IPS-NIHi7 (cell line): Measurements from ENCODE around the gene RGCC.

Experiments
- DNase-seq: peaks from one replicate; pipeline ENCODE4 v3.0.0; 2012; ENCODE audit warnings: mixed read lengths; ENCODE audit errors: extremely low spot score

The RGCC gene

DNA sequence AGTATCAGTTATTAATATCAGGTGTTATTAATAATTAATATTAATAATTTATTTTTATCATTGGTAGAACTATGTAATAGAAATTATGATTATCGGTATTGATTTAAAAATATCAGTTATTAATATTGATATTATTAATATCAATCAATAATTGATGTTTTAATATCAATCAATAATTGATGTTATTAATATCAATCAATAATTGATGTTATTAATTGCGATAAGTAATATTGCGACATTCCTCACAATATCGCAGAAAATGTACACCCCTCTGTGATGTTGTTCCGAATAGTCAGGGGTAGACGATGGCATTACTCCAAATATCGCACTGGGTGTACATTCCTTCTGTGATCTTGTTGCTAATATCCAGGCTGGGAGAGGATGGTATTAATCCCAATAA is 3.7 kb upstream of the RGCC start:
- DNase-seq: no peak

GRCh38 chr13:41454170-41454569 is 3.2 kb upstream of the RGCC start:
- DNase-seq: no peak

DNA sequence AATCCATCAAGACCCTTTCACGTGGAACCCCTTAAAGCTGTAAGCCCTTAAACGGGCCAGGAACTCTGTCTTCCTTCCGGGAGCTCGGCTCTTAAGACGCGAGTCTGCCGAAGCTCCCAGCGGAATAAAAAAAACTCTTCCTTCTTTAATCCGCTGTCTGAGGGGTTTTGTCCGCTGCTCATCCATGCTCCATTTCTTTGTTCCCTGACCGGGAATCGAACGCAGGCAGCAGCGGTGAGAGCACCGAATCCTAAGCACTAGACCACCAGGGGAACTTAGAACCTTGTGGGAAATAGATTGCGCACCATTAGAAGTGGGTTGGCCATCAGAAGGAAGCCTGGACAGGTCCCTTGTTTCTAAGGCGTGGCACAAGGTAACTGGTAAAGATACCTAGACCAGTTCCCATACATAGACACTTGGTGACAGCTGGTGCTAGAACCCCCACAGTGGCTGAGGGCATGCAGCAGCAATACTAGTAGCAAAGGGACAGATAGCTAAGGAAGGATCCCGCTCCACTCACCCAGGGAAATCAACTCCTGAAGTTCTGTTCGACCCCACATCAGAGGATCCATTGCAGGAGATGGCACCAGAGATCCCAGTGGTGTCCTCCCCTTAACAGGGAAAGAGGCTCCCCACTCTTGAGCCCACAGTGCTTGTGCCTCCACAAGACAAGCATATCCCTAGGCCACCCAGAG is 1.5 kb upstream of the RGCC start:
- no peak for DNase-seq

- no peak for DNase-seq
These were observed 338 bp downstream of the RGCC start for GRCh38 chr13:41457589-41458186.

GRCh38 chr13:41458187-41458760 is 924 bp downstream of the RGCC start:
- peak; percentile 44 for DNase-seq

GRCh38 chr13:41458761-41459431 is 1.5 kb downstream of the RGCC start:
- peak; percentile 56 for DNase-seq

GRCh38 chr13:41459432-41460073 is 2.2 kb downstream of the RGCC start:
- DNase-seq: no peak

DNA sequence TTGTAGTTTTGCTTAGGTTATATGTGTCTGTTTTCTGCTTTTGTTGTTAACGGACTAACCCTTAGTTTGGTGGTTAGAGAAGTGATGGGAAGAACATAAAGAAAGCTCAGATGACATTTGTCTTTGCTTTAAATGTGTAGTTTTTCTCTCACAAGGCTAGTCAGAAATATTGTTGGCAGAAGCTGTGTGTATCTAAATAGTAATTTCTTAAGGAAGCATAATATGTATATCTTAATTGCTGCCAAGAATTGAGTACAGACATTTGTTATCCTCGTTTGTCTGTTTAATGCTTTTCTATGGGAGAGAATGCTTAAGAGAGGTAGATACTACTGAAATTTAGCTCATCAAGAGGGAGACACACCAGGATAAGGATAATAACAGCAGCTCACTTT is 2.7 kb downstream of the RGCC start:
- no peak for DNase-seq

DNA sequence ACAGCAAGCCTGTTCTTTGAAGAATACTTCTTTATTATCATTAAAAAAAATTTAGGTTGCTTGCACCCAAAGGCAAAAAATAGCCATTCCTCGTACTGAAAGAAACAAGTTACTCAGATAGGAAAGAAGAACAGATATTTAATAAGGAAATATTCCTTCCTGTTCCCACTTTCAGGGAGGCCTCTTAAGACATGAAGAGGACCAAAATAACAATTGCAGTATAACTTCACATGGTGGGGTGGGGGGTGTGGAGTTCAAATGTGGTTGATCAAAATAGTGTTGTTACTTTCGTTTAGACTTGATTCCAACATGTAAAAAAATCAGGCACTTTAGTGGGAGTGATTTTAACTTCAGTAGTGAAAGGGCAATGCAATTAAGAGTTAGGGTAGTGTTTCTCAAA is 3.6 kb downstream of the RGCC start:
- no peak for DNase-seq

DNA sequence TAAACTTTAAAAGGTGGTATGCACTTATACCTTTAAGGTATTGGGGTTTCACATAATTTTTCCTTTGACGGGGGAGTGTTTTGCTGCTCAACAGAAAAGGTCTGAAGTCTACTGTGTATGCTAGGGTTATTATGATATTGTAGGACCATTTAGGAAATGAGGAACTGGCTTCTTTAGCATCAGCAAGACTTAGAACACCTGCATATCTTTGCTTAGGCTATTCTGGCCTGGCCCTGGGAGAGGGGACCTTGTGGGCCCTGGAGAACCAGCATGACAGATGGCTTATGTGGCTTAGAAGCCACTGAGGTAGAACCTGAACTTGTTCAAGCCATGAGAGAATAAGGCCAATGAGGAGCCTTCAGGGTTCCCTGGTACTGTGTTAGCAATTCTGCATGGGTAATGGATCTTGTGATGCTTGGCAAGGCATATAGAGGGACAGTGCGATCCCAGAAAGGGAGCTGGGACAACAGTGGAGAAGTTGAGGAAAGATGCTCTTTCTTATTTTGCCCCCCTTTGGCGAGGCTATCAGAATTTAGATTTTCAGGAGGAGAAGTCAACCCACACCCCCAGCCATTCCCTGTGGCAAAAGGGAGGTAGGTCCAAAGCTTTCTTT is 4.3 kb downstream of the RGCC start:
- no peak for DNase-seq

DNA sequence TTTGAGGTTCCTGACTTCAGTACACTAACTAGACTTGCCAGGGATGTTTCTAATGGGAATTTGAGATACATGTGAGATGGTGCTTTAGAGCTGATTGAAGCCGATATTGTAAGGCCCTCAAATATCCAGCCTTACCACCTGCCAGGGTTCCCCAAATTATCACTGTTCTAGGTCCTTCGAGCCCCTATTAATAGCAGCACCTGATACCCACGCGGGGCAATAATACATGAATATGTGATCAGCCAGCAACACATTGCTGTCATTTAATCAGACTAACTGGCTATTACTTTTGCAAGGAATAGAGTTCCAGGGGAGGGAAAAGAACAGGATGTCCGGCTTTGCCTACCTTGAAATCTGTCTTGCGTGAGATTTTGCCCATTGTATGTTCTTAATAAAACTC is 5.1 kb downstream of the RGCC start:
- no peak for DNase-seq

- DNase-seq: no peak
These were observed 6.7 kb downstream of the RGCC start for GRCh38 chr13:41463838-41464602.

GRCh38 chr13:41465241-41465847 is 8.0 kb downstream of the RGCC start:
- no peak for DNase-seq

GRCh38 chr13:41465898-41466320 is 8.6 kb downstream of the RGCC start:
- no peak for DNase-seq

DNA sequence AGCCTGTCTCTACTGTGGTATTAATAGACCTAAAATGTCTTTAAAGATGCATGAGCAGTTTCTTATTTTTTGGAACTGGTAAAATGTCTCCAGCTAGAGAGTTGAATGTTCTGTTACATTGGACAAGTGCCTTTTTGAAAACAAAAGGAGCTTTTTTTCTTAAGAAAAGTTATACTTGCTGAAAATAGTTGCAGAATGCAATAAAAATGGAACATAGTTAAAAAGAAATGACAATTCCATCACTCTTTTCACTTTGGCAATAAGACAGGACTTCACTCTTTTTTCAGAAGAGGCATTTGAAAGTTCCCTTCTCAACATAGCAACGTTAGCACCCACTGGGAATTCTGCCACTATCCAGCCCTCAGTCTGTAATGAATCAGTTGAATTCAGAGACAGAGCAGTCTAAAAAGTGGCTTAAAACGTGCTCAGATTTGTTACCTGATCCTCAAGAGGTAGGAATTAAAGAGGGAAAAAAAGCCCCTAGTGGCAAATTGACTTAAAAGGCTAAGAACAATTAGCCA is 10.1 kb downstream of the RGCC start:
- DNase-seq: no peak

DNA sequence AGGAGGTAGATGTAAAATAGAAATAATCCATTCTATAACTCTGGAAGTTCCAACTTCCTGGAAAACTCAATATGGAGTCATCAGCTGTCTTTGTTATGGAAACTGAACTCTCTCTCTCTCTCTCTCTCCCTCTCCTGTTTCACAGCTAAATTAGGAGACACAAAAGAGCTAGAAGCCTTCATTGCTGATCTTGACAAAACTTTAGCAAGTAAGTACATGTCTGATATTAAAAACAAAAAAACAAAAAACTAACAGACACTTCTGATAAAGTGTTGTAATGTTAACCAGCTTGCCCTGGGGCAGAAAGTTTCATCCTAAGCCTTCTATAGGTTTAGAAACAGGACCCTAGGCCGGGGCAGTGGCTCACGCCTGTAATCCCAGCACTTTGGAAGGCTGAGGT is 11.3 kb downstream of the RGCC start:
- DNase-seq: no peak

DNA sequence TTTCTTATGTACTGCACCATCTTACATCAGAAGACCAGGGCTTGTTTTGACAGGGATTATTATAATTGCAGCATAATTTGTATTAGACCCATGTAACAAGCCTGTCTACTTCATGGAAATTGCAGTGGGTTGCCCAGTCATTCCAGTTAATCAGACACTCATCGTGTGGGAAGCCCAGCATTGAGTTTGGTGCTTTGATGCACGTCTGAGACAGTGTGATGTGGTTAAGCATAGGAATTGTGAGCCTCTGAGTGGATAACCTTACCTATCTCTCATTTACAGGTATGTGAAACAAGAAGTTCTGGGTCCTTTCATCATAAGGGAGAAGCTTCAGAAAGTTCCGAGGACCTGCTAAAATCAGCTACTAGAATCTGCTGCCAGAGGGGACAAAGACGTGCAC is 12.8 kb downstream of the RGCC start:
- no peak for DNase-seq

- no peak for DNase-seq
These were observed 14.4 kb downstream of the RGCC start for GRCh38 chr13:41471785-41472184.

DNA sequence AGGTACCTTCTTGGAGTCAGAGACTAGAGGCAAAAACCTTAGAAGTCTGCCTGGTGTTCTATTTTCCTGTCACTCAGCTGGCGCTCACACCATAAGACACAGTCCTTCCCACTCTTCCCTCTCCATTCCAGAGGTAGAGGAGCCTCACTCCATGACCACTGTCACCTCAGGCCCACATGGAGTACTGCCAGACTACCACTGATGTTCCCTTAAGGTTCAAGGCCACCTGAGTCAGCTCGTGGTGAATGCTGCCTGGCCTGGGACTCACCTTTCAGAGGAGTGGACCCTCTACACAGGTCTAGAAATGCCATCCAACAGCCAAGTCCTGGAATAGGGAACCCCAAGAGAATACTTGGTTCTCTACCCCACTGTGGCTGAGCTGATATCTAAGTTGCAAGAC is 29.9 kb downstream of the RGCC start:
- no peak for DNase-seq

DNA sequence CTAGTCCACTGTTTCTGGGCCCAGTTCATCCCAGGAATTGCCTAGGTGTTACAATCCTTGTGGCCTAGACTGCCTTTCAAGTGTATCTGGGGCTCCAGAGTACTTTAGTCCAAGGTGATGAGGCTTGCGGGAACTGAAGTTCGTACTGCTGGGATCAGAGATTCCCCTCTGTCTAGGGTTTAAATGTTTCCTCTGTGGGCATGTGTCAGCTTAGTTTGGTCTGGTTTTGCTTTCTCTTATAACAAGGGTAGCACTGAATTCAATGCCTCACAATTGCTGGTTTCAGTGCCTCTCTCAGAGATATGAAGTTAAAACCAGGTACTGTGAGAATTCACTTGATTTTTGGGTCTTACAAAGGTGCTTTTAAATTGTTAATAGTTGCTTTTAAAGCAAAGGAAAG is 30.8 kb downstream of the RGCC start:
- DNase-seq: no peak
